Suprapubic skin (tissue), 3 donors: ENCODE measurements around the gene SASH1.

Source experiments
- CTCF ChIP-seq, 2 donors: fragments of 200-600 bp in 1 of 2; fragments of 450-650 bp in 1 of 2; sonication (generic) in 1 of 2; IDR thresholded peaks; one replicate each; pipeline ENCODE4 v1.5.1; 2016 to 2019; ENCODE audit warnings: antibody characterized with exemption in 2 of 2, mild to moderate bottlenecking in 1 of 2, moderate library complexity in 1 of 2
- EP300 ChIP-seq: sonication (generic); formaldehyde crosslinking; IDR thresholded peaks from one replicate; pipeline ENCODE4 v1.6.1; 2017; ENCODE audit warnings: antibody characterized with exemption

- TF ChIP-seq CTCF (IDR thresholded peaks at IDR 0.05): no peak
- no peak for TF ChIP-seq EP300
These were observed 104.0 kb downstream of the SASH1 start for GRCh38 chr6:148446681-148447080.
